OCI-LY7 (cell line): ENCODE data around the gene CCNL1. TPM values are rescaled to one million over a fixed set of nuclear protein-coding genes. Genes with fewer than 3 reads are reported as not detected.
A peak's percentile ranks its signal among the peaks of the same experiment; 100 is the strongest.

Experiments
- BruUV-seq: library from RNA; stranded (reverse); fragments of 400-500 nt; replicated peaks from 2 replicates; lab custom pipeline; 2021; lab: Mats Ljungman, UMichigan
- CTCF ChIA-PET: fragments of 300-600 bp; sonication (Branson Sonifier 250); formaldehyde crosslinking; loops from one replicate; lab custom pipeline; 2022; ENCODE audit warnings: antibody characterized with exemption; ENCODE audit not compliant: unreplicated experiment; lab: Charles Lee
- POLR2A ChIA-PET: fragments of 300-600 bp; sonication (Branson Sonifier 250); formaldehyde crosslinking; loops from one replicate; lab custom pipeline; 2022; ENCODE audit warnings: antibody characterized with exemption; lab: Charles Lee
- DNase-seq: peaks from one replicate; pipeline ENCODE4 v3.0.0-alpha.2; 2015; ENCODE audit warnings: low spot score
- H2AFZ ChIP-seq: fragments of 200-600 bp; sonication (generic), shearing (Covaris generic); 2 replicates; pipeline ENCODE4 v1.6.1; 2014; ENCODE audit warnings: mild to moderate bottlenecking, antibody characterized with exemption, low read length, moderate library complexity
- H3K27ac ChIP-seq: fragments of 200-600 bp; sonication (generic); 2 replicates; pipeline ENCODE4 v1.5.1; 2014; ENCODE audit warnings: mixed run types, low read depth, mild to moderate bottlenecking, moderate library complexity, low read length, inconsistent platforms; ENCODE audit not compliant: poor library complexity, severe bottlenecking
- H3K36me3 ChIP-seq: fragments of 200-600 bp; sonication (generic); 2 replicates; pipeline ENCODE4 v1.6.1; 2014; ENCODE audit warnings: mild to moderate bottlenecking, antibody characterized with exemption, low read length, moderate library complexity, mixed read lengths; ENCODE audit not compliant: insufficient read depth
- H3K4me1 ChIP-seq: fragments of 200-600 bp; sonication (generic); 2 replicates; pipeline ENCODE4 v1.5.1; 2014; ENCODE audit warnings: mild to moderate bottlenecking, low read length; ENCODE audit not compliant: insufficient read depth, poor library complexity, severe bottlenecking
- H3K4me2 ChIP-seq: fragments of 200-600 bp; sonication (generic); 2 replicates; pipeline ENCODE4 v1.6.1; 2014; ENCODE audit warnings: mild to moderate bottlenecking, low read length
- H3K4me3 ChIP-seq: fragments of 200-600 bp; sonication (generic); 2 replicates; pipeline ENCODE4 v1.5.1; 2014; ENCODE audit warnings: mild to moderate bottlenecking, low read depth, low read length; ENCODE audit not compliant: poor library complexity, severe bottlenecking
- H3K79me2 ChIP-seq: fragments of 200-600 bp; sonication (generic); 2 replicates; pipeline ENCODE4 v1.6.1; 2016; ENCODE audit warnings: low read depth, mild to moderate bottlenecking, low read length, moderate library complexity, mixed read lengths; ENCODE audit not compliant: insufficient read depth
- H3K9me2 ChIP-seq: fragments of 200-600 bp; sonication (generic); 2 replicates; pipeline ENCODE4 v1.6.1; 2016; ENCODE audit warnings: mild to moderate bottlenecking, low read length, mixed read lengths; ENCODE audit not compliant: insufficient read depth
- H3K9me3 ChIP-seq: fragments of 200-600 bp; sonication (generic); 2 replicates; pipeline ENCODE4 v1.6.1; 2014; ENCODE audit warnings: mild to moderate bottlenecking, mixed run types, low read length, mixed read lengths
- H4K20me1 ChIP-seq: fragments of 200-600 bp; sonication (generic); 2 replicates; pipeline ENCODE4 v1.6.1; 2014; ENCODE audit warnings: mild to moderate bottlenecking, antibody characterized with exemption, low read length, moderate library complexity, mixed read lengths; ENCODE audit not compliant: insufficient read depth
- EZH2phosphoT487 ChIP-seq: fragments of 200-600 bp; sonication (generic); IDR thresholded peaks from 2 replicates; pipeline ENCODE4 v1.6.1; 2018; ENCODE audit warnings: low read depth, borderline replicate concordance, mild to moderate bottlenecking, mixed run types, antibody characterized with exemption, low read length, moderate library complexity, mixed read lengths
- intact Hi-C: fragments of 100-400 bp; cut with micrococcal nuclease; formaldehyde crosslinking; loops from one replicate; pipeline ENCODE4 v1.10.0; 2022; ENCODE audit not compliant: unreplicated experiment
- total RNA-seq, 2 experiments: library from RNA; depleted of rRNA in 1 of 2; stranded (reverse); fragments of >200 nt in 1 of 2; shearing (Covaris generic) in 1 of 2; gene quantifications; 2 replicates each; pipeline ENCODE4 v1.2.3, GENCODE V29; 2014 to 2022
- TF ChIP-seq, protein P1 (sequence below): fragments of 200-600 bp; sonication (generic); conservative IDR thresholded peaks from 2 replicates; pipeline ENCODE4 v1.5.1; 2014; ENCODE audit warnings: mild to moderate bottlenecking, antibody characterized with exemption, low read length, moderate library complexity, mixed read lengths

The CCNL1 gene
- total RNA-seq, 2 experiments from 2014 or later: 158 to 280 TPM

DNA sequence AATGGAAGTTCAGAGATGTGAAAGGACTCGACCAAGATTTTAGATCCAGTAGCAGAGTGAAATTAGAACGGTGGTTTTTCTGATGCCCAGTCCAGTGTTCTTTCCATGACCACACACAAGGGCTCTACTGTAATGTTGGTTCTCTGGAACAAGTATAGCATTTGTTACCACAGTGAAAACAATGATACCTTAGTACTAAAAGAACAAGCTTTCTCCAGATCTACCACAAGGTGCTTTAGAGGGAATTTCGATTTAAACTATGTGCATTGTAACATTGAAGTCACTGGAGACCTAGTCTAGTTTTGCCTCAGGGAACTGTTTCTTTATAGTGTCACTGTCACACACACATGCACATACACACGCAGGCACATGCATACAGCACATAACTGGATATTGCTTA lies 12.8 kb upstream of the CCNL1 start:
- ChIA-PET POLR2A (interaction anchor here (1.4 to 7.1 kb wide), 3 partner anchors 10 to 23 kb away, joined by 3 to 245 read pairs (median 24); partner anchors contain the start of gene CCNL1), CTCF (no interaction called here)
- BruUV-seq: no TSS peak
- H4K20me1 ChIP-seq: no peaks in the 10 kb centered on the region
- TF ChIP-seq EZH2phosphoT487: no peak
- TF ChIP-seq, protein P1, sequence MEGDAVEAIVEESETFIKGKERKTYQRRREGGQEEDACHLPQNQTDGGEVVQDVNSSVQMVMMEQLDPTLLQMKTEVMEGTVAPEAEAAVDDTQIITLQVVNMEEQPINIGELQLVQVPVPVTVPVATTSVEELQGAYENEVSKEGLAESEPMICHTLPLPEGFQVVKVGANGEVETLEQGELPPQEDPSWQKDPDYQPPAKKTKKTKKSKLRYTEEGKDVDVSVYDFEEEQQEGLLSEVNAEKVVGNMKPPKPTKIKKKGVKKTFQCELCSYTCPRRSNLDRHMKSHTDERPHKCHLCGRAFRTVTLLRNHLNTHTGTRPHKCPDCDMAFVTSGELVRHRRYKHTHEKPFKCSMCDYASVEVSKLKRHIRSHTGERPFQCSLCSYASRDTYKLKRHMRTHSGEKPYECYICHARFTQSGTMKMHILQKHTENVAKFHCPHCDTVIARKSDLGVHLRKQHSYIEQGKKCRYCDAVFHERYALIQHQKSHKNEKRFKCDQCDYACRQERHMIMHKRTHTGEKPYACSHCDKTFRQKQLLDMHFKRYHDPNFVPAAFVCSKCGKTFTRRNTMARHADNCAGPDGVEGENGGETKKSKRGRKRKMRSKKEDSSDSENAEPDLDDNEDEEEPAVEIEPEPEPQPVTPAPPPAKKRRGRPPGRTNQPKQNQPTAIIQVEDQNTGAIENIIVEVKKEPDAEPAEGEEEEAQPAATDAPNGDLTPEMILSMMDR: no peak
- no peaks in the 10 kb centered on the region for H3K9me2 ChIP-seq
- peaks cover 8% of the 10 kb centered on the region; the same call in 1 of the 2 replicates for H3K36me3 ChIP-seq
- intact Hi-C loops: loop anchor here (10.0 kb wide), 1 partner anchor 1318 kb away; the partner anchor contains the start of gene SLC33A1
- H3K79me2 ChIP-seq: peaks cover 23% of the 10 kb centered on the region; the same call in 1 of the 2 replicates
- no peak overlapping the region for H3K4me2 ChIP-seq
- DNase-seq: no peak
- H2AFZ ChIP-seq: no peak overlapping the region
- no peak overlapping the region for H3K4me3 ChIP-seq
- peaks cover 8% of the 10 kb centered on the region; the same call in 1 of the 2 replicates for H3K9me3 ChIP-seq
- H3K27ac ChIP-seq: no peak overlapping the region
- H3K4me1 ChIP-seq: peaks cover 33% of the 10 kb centered on the region

DNA sequence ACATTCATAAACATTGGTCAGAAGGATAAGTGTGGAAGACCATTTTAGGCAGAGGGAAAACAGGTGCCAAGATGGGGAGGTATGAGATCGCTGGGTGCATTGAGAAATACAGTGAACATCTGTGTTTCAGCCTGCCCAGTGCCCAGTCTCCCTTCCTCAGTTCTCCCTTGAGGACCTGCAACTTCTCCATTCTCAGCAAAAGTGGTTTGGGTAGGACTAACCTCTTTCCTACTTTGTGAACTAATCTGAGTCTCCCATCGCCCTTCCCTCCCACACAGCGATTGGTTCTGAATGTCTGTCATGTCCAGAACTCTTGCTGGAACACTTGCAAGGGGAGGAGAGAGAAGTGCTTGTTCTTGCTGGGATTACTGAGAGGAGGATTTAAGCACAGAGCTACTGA lies 10.9 kb upstream of the CCNL1 start:
- Histone ChIP-seq H2AFZ (peak overlapping the region; percentile 43; the same call in 1 of the 2 replicates), H3K4me2 (peak overlapping the region; percentile 21; the same call in 1 of the 2 replicates), H3K79me2 (peaks cover 7% of the 10 kb centered on the region; the same call in 1 of the 2 replicates), H3K9me2 (no peaks in the 10 kb centered on the region), H3K4me3 (no peak overlapping the region), H3K36me3 (no peaks in the 10 kb centered on the region), H4K20me1 (no peaks in the 10 kb centered on the region), H3K27ac (no peak overlapping the region), H3K9me3 (no peaks in the 10 kb centered on the region), H3K4me1 (peaks cover 44% of the 10 kb centered on the region)
- CTCF ChIA-PET: interaction anchor here (1.4 kb wide), 1 partner anchor 10 kb away, joined by 4 read pairs; the partner anchor contains the start of gene CCNL1
- intact Hi-C loops: loop anchor here (10.0 kb wide), 1 partner anchor 1316 kb away; the partner anchor contains the start of gene SLC33A1
- no peak for TF ChIP-seq EZH2phosphoT487
- TF ChIP-seq, protein P1: no peak
- BruUV-seq: no TSS peak
- POLR2A ChIA-PET: interaction anchor here (5.0 to 7.1 kb wide), 2 partner anchors 8 to 21 kb away, joined by 24 to 245 read pairs; partner anchors contain the start of gene CCNL1
- no peak for DNase-seq
